NOMO-1 treated with DMSO at 0.1 percent for 48 hours (cell line): ENCODE data around the gene POU2AF1.
A peak's percentile ranks its signal among the peaks of the same experiment; 100 is the strongest.

Experiments
- DNase-seq: peaks from one replicate; lab custom pipeline; 2025; ENCODE audit not compliant: unreplicated experiment; lab: John Stamatoyannopoulos, UW

Gene POU2AF1, protein sequence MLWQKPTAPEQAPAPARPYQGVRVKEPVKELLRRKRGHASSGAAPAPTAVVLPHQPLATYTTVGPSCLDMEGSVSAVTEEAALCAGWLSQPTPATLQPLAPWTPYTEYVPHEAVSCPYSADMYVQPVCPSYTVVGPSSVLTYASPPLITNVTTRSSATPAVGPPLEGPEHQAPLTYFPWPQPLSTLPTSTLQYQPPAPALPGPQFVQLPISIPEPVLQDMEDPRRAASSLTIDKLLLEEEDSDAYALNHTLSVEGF

GRCh38 chr11:111378861-111379601, at the start of gene POU2AF1:
Gene POU2AF1, minus strand, starts transcription at chr11:111379275. Its CDS starts 98 bp downstream, at chr11:111379177.
- no peak for DNase-seq

DNA sequence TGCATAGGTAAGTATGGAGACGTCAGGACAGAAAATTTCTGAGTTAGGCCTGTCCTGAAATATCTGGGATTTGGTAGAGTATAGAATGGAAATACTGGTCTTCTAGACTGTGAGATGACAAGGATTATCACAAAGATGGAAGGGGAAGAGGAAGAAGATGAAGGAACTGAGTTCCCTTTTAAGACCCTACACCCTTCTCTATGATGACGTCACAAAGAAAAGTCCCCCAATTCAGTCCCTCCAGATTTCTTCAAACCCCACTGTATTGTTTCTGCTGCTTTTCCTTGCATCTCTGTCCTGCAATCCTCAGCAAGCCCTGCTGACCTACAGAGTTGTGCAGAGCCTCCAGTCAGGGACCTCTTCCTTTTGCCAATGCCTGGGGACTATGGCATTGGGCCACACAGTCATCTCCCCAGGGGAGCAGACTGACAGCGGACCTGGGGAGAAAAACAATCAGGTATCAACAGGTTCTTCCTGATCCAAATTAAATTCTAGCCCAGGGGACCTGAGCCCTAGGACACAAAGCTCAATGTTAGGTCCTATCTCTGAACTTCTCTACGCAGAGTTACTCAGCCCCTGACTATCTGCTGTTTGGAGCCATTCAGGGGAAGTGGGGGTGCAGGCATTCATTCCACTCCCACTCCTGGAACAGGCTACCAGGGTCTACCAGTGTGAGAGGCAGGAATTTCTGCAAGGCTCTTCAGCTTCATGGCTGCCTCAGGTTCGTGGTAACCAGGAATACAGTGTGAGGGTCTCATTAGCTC, 49.2 kb upstream of the POU2AF1 start:
- DNase-seq: no peak

DNA sequence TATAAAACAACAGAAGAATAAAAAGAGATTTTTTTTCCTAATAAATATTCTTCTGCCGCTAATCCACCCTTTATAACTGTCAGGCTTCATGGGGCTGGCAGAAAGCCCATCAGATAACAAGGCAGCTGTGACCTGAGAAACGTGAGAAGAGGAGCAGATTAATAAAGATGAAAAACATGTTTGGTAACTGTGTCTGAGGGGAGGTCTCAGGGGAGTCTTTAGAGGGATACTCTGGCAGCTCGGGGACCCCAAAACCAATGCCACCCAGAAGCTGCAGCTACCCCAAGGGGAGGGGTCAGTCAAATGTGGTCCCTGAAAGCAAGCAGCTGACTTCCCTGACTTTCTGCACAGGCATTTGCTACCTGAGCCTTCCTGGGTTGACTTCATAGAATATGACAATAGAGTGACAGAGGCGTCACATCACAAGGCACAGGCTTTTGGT, 48.4 kb upstream of the POU2AF1 start:
- DNase-seq: no peak

- no peak for DNase-seq
Observed at GRCh38 chr11:111426617-111427016, 47.5 kb upstream of the POU2AF1 start.

- no peak for DNase-seq
Observed at GRCh38 chr11:111423250-111423615, 44.2 kb upstream of the POU2AF1 start.

DNA sequence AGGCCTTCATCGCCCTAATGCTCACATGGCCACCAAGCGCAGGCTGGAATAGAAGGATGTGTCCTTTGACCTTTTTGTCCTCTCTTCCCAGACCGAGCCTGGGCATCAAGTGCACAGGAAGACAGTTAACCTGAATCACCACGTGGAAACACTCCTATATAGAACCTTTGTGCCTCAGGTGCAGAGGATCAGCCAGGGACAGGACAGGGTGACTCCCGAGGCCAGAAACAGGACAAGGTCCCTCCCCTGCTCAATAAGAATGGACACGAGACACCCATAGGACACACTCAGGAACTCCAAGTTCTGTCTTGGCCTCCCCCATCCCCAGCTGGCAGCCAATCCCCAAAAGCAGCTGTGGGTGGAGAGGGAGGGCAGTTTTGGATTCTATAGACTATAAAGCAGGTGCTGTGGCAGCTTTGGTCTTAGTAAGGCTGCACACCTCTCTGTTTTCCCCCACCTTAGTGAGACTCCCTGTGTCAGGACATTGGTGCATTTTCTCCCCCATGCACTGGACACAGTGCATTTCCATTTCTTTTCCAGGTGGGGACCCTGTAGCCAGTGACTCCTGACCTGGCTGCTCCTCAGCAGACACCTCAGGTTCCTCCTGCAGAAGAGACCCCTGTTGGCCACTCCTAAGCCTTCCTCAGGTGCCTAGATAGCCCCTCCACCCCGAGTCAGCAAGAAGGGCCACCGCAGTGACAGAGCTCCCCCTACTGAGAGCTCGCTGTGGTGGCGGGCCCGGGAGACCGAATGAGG, 43.6 kb upstream of the POU2AF1 start:
- peak; percentile 20 for DNase-seq

DNA sequence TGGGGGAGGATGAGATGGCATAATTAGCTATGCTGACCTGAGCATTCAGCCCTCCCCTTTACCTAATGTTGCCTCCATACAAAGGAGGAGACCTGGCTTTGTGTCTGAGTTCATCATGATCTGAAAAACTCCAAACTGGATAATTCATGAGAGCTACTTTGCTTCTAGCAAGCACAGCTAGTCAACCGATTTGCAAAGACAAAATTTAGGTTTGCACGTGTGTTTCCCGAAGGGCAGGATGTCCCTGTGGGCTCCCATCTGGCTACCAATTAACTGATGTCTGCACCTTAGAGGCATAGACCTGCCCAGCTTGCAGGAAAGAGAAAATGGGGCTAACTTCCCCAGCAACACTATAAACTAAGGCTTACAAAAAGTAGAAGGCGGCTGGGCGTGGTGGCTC, 42.2 kb upstream of the POU2AF1 start:
- no peak for DNase-seq

- no peak for DNase-seq
Observed at GRCh38 chr11:111419641-111420327, 40.7 kb upstream of the POU2AF1 start.

GRCh38 chr11:111419181-111419580, 40.1 kb upstream of the POU2AF1 start:
- DNase-seq: no peak

DNA sequence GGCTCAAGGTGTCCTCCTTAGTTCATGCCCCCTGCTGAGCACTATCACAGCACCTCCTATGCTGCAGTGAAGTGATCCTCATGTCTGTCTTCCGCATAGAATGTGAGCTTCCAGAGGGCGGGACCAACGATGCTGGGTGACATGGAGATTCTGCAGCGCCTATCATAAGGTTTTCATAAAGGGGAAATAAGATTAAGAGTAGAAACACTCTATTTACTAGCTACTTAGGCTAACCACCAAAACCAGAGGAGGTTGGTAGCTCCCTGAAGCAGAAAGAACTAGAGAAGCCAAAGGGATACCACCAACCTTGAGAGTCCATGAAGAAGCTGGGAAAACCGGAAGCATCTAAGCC, 39.3 kb upstream of the POU2AF1 start:
- no peak for DNase-seq

- no peak for DNase-seq
Observed at GRCh38 chr11:111417766-111418435, 38.8 kb upstream of the POU2AF1 start.

GRCh38 chr11:111417011-111417765, 38.1 kb upstream of the POU2AF1 start:
- peak; percentile 8 for DNase-seq

GRCh38 chr11:111416231-111416960, 37.3 kb upstream of the POU2AF1 start:
- no peak for DNase-seq

GRCh38 chr11:111414936-111415335, 35.9 kb upstream of the POU2AF1 start:
- no peak for DNase-seq

DNA sequence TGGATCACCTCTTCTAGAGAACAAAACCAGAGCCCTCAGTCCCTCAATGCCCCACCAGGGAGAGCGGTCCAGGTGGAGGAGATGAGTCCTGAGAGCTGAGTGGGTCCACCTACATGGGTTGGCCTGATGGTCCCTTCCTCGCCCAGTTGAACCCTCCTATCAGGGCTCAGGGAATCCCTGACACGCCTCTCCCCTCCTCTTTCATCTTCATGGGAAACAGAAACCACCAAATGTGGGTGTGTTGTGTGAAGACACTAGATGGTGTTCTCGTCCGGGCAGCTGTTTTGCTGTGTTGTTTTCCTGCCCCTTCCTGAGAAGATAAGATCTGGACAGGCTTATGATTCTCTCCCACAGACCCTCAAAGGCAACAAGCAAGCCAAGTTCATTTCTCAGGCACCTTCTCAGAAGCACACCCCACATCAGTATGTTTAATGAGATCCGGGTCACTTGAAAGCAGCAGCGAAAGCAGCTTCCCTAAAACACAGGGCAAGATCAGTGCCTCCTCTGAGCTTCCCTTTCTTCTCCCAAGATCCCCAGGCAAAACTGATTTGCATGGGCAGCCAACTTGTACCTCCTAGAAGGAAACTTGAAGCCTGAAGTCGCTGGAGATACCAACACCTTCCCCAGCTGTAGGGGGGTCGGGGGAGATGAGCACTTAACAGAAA, 35.3 kb upstream of the POU2AF1 start:
- peak; percentile 13 for DNase-seq

DNA sequence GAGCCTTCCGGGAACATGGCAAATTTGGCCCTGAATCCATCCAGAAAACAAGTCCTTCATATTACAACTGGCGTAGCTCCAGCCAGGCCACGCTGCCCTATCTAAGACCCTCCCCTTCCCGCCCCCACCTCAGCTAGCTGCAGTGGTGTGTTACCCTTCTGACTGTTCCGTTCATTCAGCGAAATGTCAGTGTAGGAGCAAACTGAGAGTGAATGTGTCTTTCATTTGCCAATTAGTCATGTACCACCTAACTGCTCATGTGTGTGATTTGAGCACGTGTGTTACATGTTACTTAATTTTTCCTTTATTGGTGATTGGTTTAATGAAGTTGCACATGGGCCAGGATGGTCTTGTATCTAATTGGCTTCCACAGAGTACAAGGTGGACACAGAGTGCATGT, 34.8 kb upstream of the POU2AF1 start:
- no peak for DNase-seq

DNA sequence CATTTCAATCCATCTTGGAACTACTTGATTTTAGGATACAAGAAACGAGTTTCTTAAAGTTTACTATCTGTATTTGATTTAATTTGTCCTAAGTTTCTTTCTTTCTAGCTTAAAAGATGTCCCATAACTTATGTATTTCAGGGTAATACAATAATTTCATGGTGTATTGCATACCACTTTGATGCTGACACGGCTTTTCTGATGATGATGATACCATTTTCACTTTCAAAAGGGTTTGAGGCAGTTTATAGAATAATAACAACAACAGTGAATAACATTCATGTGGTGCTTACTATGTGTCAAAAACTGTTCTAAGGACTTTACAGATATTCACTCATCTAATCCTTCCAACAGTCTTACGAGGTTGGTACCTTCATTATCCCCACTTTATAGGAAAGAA, 33.2 kb upstream of the POU2AF1 start:
- DNase-seq: no peak

- DNase-seq: no peak
Observed at GRCh38 chr11:111411456-111411855, 32.4 kb upstream of the POU2AF1 start.
